NCI-H82 treated with DMSO at 0.1 percent for 48 hours (cell line): ENCODE results near the gene PRX.
"Not testable (repeated sequence)": the region's sequence is repeated elsewhere in the genome, so short reads cannot be mapped to it uniquely, and the experiment has no call there.

Experiments used
- DNase-seq: peaks from one replicate; lab custom pipeline; 2025; ENCODE audit not compliant: unreplicated experiment; lab: John Stamatoyannopoulos, UW

PRX gene

DNA sequence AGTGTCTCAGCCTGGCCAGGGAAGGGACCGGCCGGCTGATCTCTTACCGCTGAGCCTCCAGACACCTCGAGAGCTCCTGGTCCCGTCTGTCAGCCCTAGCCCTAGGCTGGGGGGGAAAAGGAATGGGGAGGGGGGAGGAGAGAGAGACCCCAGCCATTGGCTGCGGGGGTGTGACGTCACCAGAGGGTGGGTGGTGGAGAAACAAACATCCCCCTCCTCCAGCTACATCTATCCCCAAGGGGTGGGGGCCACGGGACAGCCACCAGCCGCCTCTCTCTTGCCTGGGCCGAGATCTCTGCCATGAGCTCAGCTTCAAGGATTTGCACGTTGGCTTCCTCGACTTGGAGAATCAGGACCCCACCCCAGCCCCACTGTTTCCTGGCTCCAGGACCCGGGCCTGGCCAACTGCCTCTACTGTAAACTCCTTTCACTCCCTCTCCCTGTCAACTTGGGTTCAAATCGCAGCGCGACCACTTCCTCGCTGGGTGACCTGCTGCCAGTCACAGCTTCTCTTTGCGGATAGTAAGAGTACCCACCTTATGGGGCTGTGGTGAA is at the start of gene PRX:
PRX (minus strand) TSS at position 88 of the 555 bp plus-strand sequence. CDS start 5,446 bp downstream, outside the sequence.
- DNase-seq = peak; percentile 72

DNA sequence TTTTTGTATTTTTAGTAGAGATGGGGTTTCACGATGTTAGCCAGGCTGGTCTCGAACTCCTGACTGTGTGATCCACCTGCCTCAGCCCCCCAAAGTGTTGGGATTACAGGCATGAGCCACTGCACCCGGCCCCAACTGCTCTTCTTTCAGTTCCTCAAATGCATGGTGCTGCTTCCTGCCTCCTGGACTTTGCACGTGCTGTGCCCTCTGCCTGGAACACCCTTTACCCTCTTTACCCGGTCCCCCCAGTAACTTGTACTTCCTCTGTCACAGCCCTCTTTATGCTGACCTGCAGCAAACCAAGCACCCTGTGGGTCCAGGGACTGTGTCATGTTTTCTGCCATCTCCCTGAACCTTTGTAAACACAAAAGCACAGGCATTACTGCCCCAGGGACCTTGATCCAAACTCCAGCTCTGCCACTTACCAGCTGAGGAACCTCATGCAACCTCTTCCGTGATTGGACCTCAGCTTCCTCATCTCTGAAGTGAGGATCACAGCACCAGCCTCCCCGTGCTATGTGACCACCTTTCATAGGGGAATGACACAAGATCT is 48.6 kb upstream of the PRX start:
- DNase-seq = no peak

DNA sequence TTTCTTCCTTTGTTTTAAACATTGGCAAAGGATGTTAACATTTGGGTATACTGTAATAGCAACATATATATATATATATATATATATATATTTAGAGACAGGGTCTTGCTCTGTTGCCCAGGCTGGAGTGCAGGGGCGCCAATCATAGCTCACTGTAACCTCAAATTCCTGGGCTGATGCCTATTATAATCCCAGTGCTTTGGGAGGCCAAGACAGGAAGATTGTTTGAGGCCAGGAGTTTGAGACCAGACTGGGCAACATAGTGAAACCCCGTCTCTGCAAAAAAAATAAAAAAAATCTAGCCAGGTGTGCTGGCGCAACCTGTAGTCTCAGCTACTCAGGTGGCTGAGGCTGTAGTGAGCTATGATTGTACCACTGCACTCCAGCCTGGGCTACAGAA is 47.0 kb upstream of the PRX start:
- DNase-seq = no peak

DNA sequence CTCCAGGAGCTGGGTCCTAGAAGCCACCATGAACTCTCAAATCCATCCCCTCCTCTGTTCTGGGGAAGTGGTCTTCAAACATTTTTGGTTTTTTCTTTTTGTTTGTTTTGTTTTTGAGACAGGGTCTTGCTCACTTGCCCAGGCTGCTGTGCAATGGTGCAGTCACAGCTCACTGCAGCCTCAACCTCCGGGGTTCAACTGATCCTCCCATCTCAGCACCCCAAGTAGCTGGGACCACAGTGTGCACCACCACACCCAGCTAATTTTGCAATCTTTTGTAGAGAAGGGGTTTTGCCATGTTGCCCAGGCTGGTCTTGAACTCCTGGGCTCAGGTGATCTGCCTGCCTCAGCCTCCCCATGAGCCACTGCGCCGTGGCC is 45.4 kb upstream of the PRX start:
- no peak for DNase-seq

DNA sequence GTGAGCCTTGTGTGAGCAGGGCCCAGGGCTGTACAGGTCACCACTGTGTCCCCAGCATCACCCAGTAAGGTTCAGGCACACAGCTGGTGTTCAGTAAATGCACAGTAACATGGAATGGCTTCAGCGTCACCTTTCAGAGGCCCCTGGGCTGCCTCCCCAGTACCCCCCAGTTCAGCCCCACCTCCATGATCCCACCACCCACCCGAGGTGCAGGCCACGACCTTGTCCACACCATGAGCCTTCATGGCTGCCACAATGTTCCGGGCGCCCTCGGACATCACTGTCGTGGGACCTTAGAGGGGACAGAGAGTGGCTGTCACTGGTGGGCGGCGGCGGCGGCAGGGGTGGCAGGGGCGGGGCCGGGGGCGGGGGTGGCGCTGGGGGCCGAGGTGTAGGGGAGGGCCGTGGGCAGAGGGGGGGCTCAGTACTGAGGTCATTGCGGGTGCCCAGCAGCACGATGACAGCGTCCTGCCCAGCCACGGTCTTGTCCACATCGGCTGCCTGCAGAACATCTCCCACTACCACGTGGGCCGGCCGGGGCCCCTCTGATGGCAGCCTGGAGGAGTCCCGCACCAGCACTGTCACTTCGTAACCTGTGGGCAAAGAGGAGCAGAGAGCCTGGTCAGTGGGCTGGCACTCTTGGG is 44.9 kb upstream of the PRX start:
- no peak for DNase-seq

DNA sequence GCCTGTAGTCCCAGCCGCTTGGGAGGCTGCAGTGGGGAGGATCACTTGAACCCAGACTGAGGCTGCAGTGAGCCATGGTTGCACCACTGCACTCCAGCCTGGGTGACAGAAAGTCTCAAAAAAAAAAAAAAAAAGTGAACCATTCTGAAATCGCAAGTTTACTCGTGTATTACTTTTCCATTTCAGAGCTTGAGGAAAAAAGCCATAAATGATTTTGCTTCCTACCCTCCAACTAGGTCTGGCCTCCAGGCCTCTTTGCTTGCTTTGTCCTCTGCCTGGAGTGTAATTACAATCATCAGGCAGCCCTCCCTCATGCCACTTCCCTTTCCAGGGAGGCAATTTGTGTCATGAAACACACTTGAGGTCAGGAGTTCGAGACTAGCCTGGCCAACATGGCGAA is 43.9 kb upstream of the PRX start:
- DNase-seq = no peak

DNA sequence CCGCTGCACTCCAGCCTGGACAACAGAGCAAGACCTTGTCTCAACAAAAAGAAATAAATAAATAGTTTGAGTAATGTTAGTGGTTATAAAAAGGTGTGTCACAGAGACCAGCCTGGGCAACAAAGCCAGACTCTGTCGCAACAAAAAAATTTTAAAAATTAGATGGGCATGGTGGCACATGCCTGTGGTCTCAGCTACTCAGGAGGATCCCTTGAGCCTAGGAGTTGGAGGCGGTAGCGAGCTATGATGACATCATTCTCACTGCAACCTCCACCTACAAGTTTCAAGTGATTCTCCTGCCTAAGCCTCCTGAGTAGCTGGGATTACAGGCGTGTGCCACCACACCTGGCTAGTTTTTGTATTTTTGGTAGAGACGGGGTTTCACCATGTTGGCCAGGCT is 40.8 kb upstream of the PRX start:
- DNase-seq = not testable (repeated sequence)

DNA sequence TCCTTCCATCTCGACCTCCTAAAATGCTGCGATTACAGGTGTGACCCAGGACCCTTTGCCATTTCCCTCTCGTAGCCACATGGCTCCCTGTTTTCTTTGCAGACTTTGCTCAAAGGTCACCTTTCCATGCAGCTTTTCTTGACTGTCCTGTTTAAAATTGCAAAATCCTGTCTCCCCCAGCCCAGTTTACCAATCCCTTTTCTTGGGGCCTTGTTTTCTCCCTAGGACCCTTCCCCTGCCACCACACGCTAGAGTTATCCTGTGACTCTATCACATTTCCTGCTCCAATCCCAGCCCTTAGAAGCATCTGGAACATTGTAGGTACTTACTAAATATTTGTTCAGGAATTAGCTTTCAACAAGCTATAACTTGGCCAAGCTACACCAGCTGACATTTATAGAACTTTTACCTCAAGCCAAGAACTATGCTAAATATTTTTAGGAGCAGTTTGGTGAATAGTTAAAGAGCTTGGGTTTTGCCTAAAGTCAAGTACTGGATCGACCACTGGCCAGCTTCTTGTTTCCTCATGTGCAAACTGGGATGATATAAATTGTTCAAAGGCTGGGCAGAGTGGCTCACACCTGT is 40.1 kb upstream of the PRX start:
- no peak for DNase-seq

- DNase-seq = no peak
Observed at GRCh38 chr19:40452016-40452415, 38.8 kb upstream of the PRX start.

GRCh38 chr19:40450664-40451063 is 37.5 kb upstream of the PRX start:
- DNase-seq = peak; percentile 71

DNA sequence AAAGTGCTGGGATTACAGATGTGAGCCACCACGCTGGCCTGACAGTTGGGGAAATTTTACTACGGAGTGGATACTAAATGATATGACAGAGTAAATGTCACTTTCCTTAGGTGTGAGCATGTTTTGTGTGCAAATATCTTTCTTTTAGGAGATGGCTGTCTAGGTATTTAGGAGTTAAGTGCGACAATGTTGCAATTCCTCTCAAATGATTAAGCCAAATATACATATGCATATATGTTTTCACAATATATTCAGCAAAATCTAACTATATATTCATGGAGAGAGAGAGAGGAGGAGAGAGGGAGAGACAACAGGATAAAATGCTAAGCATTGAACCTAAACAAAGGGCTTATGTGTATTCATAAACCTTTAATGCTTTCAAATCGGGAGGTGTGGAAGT is 36.3 kb upstream of the PRX start:
- DNase-seq = no peak

- no peak for DNase-seq
Observed at GRCh38 chr19:40446263-40446784, 33.1 kb upstream of the PRX start.

- peak; percentile 18 for DNase-seq
Observed at GRCh38 chr19:40445780-40446262, 32.6 kb upstream of the PRX start.

DNA sequence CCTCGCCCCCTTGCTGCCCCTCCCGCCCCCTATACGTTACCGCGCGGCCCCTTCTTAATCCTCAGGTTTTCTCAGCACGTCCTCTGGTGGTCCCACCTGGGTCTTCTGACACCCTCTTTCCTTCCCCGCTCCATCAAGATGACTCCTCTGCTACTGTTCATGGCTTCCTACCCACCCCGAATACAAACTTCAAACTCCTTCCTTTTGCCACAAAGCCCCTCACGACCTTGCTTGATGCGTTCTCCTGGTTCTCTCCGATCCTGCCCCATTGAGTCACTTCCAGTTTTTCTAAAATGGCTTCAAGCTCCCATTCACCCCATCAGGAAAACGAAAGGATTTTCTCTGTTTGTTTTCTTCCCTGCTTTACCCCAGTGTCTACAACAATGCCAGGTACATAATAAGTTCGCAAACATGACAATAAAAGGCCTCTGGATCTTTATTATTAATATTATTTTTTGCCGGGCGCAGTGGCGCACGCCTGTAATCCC is 31.7 kb upstream of the PRX start:
- DNase-seq = no peak

GRCh38 chr19:40444000-40444824 is 31.0 kb upstream of the PRX start, which contains the start of gene SERTAD3:
TSS of gene SERTAD3 (minus strand) at chr19:40444335. CDS start at chr19:40442080, 2,255 bp downstream.
- DNase-seq = peak; percentile 93

DNA sequence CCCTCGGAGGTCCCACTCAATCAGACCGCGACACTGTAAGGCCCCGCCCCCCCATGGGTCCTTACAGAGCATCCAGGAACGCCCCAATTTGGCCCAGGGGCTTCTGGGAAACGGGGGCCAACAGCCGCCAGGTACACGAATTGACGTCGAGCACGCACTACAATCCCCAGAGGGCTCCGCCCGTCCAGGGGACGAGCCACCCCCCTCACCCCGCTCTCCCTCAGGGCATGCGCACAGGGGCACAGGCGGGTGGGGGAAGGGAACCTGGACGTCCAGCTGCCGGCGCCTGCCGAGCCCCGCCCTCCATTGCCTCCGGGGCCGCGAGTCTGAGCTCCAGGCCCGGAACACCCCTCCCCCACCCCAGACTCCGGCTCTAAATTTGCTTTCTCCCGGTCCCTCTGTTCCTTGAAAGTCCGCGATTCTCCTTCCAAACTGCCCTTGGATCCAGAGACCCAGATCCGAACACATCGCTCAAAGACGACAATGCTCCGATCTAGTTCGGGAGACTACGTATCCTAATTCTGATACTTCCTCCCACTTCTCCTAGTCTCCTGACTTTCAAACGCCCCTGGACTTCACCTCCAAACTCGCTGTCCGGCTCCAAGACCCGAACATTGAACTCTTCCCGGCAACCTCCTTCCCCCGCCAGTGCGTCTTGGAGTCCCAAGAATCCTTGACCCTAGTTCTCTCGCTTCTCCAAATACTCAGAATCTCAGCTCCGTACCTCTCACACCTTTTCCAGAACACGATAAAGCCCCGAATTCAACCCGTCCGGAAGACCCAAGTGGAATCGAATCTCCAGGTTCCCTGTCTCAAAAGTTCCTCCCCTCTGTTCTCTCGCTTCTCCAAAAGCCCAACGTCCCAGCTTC is 30.2 kb upstream of the PRX start:
- DNase-seq = peak; percentile 99

DNA sequence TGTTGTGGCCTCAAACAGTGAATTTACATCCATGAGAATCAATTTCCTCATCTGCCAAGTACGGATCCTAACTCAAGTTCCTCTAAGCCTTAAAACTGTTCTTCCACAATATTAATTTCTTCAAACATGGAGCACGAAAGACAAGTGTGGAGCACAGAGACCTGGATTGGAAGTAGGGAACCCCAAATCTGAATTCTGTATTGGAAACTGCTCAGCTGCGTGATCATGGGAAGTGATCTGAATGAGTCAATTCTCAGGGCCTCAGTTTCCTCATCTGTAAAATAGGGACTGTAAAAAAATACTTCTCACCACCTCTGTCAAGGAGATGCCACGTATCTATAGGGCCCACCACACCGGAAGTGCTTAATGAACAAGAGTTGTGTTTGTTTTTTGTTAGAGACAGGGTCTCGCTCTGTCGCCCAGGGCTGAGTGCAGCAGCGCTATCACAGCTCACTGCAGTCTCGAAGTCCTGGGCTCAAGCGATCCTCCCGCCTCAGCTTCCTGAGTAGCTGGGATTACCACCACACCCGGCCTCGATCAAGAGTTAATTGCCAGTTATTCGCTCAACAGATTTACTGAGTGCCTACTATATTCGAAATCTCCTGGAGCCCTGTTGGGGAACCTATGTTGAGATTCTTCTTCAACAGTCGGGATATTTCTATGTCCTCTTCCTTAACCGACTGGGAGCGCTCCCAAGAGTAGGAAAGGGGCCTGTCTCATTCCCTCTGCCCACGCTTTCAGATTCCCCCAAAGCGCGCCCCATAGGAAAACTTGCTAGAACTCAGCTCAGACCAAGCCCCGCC is 29.4 kb upstream of the PRX start:
- no peak for DNase-seq

- DNase-seq = no peak
Observed at GRCh38 chr19:40441719-40442253, 28.6 kb upstream of the PRX start.

DNA sequence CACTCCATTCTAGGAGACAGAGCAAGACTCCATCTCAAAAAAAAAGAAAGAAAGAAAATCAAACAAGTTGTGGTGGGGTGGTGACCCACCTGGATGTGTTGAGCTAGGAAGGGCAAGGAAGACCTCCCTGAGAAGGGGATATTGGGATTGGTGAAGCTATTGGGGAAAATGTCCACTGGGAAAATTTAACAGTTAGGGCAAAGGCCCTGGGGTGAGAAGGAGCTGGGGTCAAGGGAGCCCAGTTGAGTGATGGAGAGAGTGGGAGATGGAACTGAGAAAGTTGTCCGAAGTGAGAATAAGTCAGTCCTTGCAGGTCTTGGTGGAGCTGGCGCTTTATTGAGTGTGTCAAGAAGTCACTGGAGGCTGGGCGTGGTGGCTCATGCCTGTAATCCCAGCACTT is 25.1 kb upstream of the PRX start:
- no peak for DNase-seq
